Astrocyte of the spinal cord (primary cell): Measurements from ENCODE around the gene SNCAIP.

Source experiments
- DNase-seq: peaks from one replicate; pipeline ENCODE4 v3.0.0; 2011; ENCODE audit warnings: low read depth, low spot score
- H3K4me3 ChIP-seq: 2 replicates; pipeline ENCODE4 v1.5.1; 2011; ENCODE audit warnings: low read depth, mild to moderate bottlenecking, low read length, moderate library complexity
- in situ Hi-C: cut with HindIII; loops from 2 replicates; pipeline ENCODE4 v1.10.0; 2017; ENCODE audit warnings: low sequenced_read_pairs
- TF ChIP-seq, protein P1 (sequence below): IDR thresholded peaks from 2 replicates; pipeline ENCODE4 v1.5.1; 2012; ENCODE audit warnings: low read depth, mild to moderate bottlenecking, low read length, inconsistent platforms

SNCAIP gene

DNA sequence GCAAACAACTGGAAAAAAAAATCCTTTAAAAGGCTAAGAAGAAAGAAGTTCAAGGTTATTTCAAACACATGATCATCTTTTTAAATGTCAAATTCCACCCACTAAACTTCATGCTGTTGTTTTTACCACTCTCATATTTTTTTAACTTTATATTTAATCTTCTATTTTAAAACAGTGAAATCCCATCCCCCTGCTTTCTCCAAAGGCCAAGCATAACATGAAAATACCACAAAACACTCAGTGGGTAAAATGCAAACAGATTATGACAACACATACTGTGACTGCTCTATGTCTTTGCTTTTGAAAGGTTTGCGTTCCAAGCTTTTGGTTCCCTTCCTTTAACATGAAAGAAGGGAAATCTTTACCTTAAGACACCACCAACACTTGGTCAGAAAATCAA is 127.6 kb downstream of the SNCAIP start:
- TF ChIP-seq, protein P1, sequence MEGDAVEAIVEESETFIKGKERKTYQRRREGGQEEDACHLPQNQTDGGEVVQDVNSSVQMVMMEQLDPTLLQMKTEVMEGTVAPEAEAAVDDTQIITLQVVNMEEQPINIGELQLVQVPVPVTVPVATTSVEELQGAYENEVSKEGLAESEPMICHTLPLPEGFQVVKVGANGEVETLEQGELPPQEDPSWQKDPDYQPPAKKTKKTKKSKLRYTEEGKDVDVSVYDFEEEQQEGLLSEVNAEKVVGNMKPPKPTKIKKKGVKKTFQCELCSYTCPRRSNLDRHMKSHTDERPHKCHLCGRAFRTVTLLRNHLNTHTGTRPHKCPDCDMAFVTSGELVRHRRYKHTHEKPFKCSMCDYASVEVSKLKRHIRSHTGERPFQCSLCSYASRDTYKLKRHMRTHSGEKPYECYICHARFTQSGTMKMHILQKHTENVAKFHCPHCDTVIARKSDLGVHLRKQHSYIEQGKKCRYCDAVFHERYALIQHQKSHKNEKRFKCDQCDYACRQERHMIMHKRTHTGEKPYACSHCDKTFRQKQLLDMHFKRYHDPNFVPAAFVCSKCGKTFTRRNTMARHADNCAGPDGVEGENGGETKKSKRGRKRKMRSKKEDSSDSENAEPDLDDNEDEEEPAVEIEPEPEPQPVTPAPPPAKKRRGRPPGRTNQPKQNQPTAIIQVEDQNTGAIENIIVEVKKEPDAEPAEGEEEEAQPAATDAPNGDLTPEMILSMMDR: no peak
- no peak overlapping the region for H3K4me3 ChIP-seq
- in situ Hi-C loops: no loop called here
- DNase-seq: peak; percentile 20

DNA sequence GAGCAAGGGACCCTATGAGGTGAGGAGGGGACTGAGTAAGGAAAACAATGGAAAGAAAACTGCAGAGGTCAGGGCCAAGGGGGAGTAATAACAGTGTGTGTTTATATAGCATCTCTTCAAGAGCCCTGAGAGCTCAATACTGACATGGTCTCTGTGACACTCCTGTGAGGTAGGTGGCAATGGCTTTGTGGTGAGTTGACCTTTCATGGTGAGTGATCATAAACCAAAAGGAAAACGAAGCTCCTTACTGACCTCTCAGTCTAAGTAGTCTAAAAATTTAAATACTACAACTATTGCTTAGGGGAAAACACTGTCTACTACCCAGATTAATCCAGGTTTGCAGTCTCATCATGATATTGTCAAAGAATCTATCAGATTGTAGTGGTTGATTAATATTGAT is 130.9 kb downstream of the SNCAIP start:
- in situ Hi-C loops: no loop called here
- no peak for DNase-seq
- no peak overlapping the region for H3K4me3 ChIP-seq
- TF ChIP-seq, protein P1: no peak

DNA sequence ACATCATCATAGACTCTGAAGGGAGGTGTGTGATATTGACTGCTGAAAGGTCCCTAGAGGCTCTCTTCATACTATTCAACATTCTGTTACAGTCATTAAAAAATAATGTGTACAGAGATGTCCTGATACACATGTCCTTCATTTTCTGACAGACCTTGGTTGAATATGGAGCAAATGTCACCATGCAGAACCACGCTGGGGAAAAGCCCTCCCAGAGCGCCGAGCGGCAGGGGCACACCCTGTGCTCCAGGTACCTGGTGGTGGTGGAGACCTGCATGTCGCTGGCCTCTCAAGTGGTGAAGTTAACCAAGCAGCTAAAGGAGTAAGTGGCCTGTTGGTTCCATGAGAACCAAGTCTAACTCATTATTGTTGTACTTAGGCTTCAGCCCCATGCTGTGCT is 132.4 kb downstream of the SNCAIP start:
- TF ChIP-seq, protein P1: no peak
- in situ Hi-C loops: no loop called here
- no peak overlapping the region for H3K4me3 ChIP-seq
- DNase-seq: no peak

DNA sequence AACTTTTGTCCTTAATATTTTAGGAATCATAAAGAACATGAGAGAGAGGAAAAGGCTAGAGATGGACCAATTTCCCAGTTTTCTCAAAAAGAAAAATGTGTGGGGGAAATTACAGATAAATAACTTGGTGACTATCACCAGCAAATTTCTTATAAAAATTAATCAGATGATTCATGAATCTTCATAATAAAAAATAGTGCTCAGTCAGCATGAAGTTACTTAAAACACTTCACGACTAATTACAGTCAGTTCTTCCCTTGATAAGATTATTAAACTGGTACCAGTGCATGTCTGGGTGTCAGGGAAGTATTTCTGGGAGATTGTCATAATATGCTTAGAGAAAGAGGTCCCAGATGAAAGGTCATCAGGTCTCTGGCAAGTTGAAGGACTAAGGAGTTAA is 133.0 kb downstream of the SNCAIP start:
- in situ Hi-C loops: no loop called here

DNA sequence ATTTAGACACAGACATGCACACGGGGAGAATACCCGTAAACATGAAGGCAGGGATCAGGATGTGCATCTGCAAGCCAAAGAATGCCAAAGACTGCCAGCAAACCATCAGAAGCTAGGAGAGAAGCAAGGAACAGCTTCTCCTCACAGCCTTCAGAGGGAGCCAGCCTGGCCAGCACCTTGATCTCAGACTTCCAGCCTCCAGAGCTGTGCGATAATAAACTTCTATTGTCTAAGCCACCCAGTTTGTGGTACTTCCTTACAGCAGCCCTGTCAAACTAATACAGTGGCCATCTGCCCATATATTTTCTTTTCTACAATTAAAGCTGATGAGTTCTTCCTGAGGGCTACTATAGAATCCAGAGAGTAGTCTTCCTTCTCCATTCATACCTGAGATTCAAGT is 135.0 kb downstream of the SNCAIP start:
- TF ChIP-seq, protein P1: no peak
- in situ Hi-C loops: no loop called here
- no peak for DNase-seq
- no peak overlapping the region for H3K4me3 ChIP-seq

More for the DNA sequence above, 133.0 kb downstream of the SNCAIP start:
- no peak overlapping the region for H3K4me3 ChIP-seq
- DNase-seq: no peak
- TF ChIP-seq, protein P1: no peak

DNA sequence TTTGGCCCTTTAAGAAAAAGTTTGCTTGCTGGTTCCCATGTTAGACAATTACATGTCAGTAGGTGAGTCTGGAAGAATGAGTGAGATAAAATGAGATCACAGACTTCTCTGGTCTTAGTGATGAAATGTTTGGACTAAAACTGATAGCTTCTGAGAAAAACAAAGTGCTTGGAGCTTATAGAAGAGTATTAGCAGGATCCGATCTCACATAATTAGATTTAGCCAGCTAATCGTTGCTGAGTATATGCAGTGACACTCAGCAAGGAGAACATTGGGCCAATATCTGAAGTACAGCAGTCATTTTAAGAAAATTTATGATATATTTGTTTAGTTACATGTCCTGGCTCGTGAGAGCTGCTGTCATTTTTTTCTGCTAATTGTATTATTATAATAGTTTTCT is 135.8 kb downstream of the SNCAIP start:
- TF ChIP-seq, protein P1: no peak
- DNase-seq: no peak
- in situ Hi-C loops: no loop called here
- H3K4me3 ChIP-seq: no peak overlapping the region

DNA sequence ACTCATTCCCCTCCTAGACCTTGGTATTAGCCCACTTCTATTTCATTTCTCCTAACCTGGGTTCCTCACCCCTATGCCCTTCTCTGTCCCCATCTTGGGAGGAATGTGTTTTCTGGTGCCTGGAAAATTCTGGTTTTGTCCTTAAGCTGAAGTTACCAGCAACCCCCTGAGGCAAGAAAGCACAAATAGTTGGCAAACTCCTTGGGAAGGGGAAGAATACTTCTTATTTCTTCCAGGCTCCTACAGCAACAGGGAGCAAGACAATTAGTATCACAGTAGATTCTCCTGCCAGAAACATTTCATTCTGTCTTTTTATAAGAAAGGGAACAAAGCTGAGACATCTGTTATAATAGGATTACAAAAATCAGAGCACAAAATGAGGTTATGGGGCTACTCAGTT is 142.5 kb downstream of the SNCAIP start:
- DNase-seq: no peak
- in situ Hi-C loops: no loop called here
- no peak overlapping the region for H3K4me3 ChIP-seq
- TF ChIP-seq, protein P1: no peak
